Panc1 (cell line): ENCODE data around the gene DSG3. TPM values are rescaled to one million over a fixed set of nuclear protein-coding genes. Genes with fewer than 3 reads are reported as not detected.

ENCODE experiments used
- ATAC-seq: fragments of 200-7000 bp; cut with Tn5 transposase; 2 replicates; pipeline ENCODE4 v1.9.1; 2020; ENCODE audit warnings: mild to moderate bottlenecking, moderate library complexity
- BruUV-seq: library from RNA; stranded (reverse); fragments of 400-500 nt; replicated peaks from 2 replicates; lab custom pipeline; 2021; lab: Mats Ljungman, UMichigan
- CTCF ChIA-PET: fragments of 300-600 bp; sonication (Branson Sonifier 250); formaldehyde crosslinking; loops from one replicate; lab custom pipeline; 2022; ENCODE audit warnings: antibody characterized with exemption; lab: Charles Lee
- POLR2A ChIA-PET: fragments of 300-600 bp; sonication (Branson Sonifier 250); formaldehyde crosslinking; loops from one replicate; lab custom pipeline; 2022; ENCODE audit warnings: antibody characterized with exemption; lab: Charles Lee
- DNase-seq: peaks from one replicate; pipeline ENCODE4 v3.0.0-alpha.2; 2010; ENCODE audit warnings: low read depth, low spot score
- H3K27ac ChIP-seq: 2 replicates; pipeline ENCODE4 v1.5.1; 2011; ENCODE audit warnings: mild to moderate bottlenecking, low read length, inconsistent platforms
- H3K27me3 ChIP-seq: fragments of 200-500 bp; sonication (Bioruptor generic); 2 replicates; pipeline ENCODE4 v1.6.0; 2014; ENCODE audit warnings: low read length, inconsistent platforms; ENCODE audit not compliant: control insufficient read depth, insufficient read depth
- H3K36me3 ChIP-seq: fragments of 200-500 bp; sonication (Bioruptor generic); 2 replicates; pipeline ENCODE4 v1.5.1; 2014; ENCODE audit warnings: inconsistent platforms, mild to moderate bottlenecking, low read length, moderate library complexity; ENCODE audit not compliant: control insufficient read depth, insufficient read depth
- H3K4me1 ChIP-seq: 2 replicates; pipeline ENCODE4 v1.5.1; 2011; ENCODE audit warnings: inconsistent platforms, mild to moderate bottlenecking, low read length, moderate library complexity; ENCODE audit not compliant: control insufficient read depth, insufficient read depth
- H3K4me3 ChIP-seq, 2 experiments: 2 replicates each; pipeline ENCODE4 v1.5.1; 2011 to 2012; ENCODE audit warnings: low read depth in 2 of 2, low read length in 2 of 2, mild to moderate bottlenecking in 2 of 2, inconsistent platforms in 1 of 2, moderate library complexity in 1 of 2
- H3K9me3 ChIP-seq: fragments of 200-500 bp; sonication (Bioruptor generic); 2 replicates; pipeline ENCODE4 v1.5.1; 2014; ENCODE audit warnings: low read depth, mild to moderate bottlenecking, inconsistent platforms, low read length, moderate library complexity; ENCODE audit not compliant: control insufficient read depth, insufficient read depth
- POLR2AphosphoS5 ChIP-seq: IDR thresholded peaks from 2 replicates; pipeline ENCODE4 v1.6.1; 2012; ENCODE audit warnings: mild to moderate bottlenecking, low read depth, low read length, moderate library complexity
- SIN3A ChIP-seq: IDR thresholded peaks from 2 replicates; pipeline ENCODE4 v1.6.1; 2012; ENCODE audit warnings: low read depth, mild to moderate bottlenecking, low read length, moderate library complexity, borderline replicate concordance; ENCODE audit not compliant: insufficient read depth
- TCF7L2 ChIP-seq: IDR thresholded peaks from 2 replicates; pipeline ENCODE4 v1.6.1; 2011; ENCODE audit warnings: mild to moderate bottlenecking, low read depth, low read length, inconsistent platforms
- in situ Hi-C: cut with HindIII; loops from 2 replicates; pipeline ENCODE4 v1.10.0; 2016; ENCODE audit warnings: low sequenced_read_pairs, low pct_unique_long_range_greater_than_20kb
- intact Hi-C: fragments of 100-400 bp; cut with micrococcal nuclease; formaldehyde crosslinking; loops from one replicate; pipeline ENCODE4 v1.10.0; 2022; ENCODE audit not compliant: unreplicated experiment
- total RNA-seq: library from RNA; stranded (reverse); gene quantifications from one replicate; pipeline ENCODE4 v1.2.1, GENCODE V29; 2021; ENCODE audit not compliant: unreplicated experiment
- TF ChIP-seq, protein P1 (sequence below), 2 experiments: IDR thresholded peaks; 2 replicates each; pipeline ENCODE4 v1.6.1; 2011 to 2012; ENCODE audit warnings: low read depth in 2 of 2, control low read depth in 1 of 2, low read length in 1 of 2, mild to moderate bottlenecking in 1 of 2, moderate library complexity in 1 of 2; ENCODE audit not compliant: insufficient read depth in 1 of 2
- TF ChIP-seq, protein P2 (sequence below): fragments of 450-650 bp; IDR thresholded peaks from 2 replicates; pipeline ENCODE4 v1.5.1; 2017; ENCODE audit warnings: mild to moderate bottlenecking

DSG3 gene
- total RNA-seq, 1 experiment from 2014 or later, result 0.03 TPM

DNA sequence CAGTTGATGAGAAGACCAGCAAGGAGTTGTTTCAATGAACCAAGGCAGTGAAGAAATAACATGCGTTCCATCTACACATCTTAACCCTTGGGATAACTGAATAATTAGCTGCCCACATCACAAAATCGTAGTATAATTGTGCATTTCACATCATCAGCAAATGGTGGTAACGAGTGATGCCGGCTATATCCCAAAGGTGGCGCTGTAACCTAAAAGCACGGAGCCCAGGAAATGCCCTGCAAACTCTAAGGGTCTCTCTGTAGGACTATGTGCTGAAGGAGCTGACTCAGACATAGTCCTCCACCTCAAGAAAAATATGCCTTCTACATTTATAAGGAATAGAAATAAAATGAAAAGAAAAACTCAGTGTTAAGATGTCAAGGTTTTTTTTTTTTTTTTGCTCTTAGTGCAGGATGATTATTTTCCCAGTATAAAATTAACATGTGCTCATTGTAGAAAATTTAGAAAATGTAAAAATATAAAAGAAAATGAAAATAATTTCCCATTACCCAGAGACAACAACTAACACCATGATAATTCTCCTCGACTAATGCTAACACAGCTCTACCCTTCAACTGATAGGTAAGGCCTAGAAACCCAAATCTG lies 23.1 kb upstream of the DSG3 start:
- CTCF ChIA-PET, result interaction anchor here (0.7 to 1.8 kb wide), 2 partner anchors 78 to 85 kb away, joined by 5 to 11 read pairs; no protein-coding TSS in a partner anchor
- POLR2A ChIA-PET, result no interaction called here
- no peaks in the 10 kb centered on the region for H3K27me3 ChIP-seq
- H3K27ac ChIP-seq, result no peak overlapping the region
- no peaks in the 10 kb centered on the region for H3K4me1 ChIP-seq
- in situ Hi-C loops (no loop called here), intact Hi-C loops (loop anchor here (10.0 kb wide), 1 partner anchor 80 kb away; no protein-coding TSS in a partner anchor)
- peak; percentile 18 for DNase-seq
- BruUV-seq, result no TSS peak
- H3K4me3 ChIP-seq, result no peak overlapping the region
- TF ChIP-seq, protein P1, sequence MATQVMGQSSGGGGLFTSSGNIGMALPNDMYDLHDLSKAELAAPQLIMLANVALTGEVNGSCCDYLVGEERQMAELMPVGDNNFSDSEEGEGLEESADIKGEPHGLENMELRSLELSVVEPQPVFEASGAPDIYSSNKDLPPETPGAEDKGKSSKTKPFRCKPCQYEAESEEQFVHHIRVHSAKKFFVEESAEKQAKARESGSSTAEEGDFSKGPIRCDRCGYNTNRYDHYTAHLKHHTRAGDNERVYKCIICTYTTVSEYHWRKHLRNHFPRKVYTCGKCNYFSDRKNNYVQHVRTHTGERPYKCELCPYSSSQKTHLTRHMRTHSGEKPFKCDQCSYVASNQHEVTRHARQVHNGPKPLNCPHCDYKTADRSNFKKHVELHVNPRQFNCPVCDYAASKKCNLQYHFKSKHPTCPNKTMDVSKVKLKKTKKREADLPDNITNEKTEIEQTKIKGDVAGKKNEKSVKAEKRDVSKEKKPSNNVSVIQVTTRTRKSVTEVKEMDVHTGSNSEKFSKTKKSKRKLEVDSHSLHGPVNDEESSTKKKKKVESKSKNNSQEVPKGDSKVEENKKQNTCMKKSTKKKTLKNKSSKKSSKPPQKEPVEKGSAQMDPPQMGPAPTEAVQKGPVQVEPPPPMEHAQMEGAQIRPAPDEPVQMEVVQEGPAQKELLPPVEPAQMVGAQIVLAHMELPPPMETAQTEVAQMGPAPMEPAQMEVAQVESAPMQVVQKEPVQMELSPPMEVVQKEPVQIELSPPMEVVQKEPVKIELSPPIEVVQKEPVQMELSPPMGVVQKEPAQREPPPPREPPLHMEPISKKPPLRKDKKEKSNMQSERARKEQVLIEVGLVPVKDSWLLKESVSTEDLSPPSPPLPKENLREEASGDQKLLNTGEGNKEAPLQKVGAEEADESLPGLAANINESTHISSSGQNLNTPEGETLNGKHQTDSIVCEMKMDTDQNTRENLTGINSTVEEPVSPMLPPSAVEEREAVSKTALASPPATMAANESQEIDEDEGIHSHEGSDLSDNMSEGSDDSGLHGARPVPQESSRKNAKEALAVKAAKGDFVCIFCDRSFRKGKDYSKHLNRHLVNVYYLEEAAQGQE (IDR thresholded peaks at IDR 0.05; ENCODE audit: insufficient read depth in 1 of 2, low read depth in 2 of 2, low read length in 1 of 2), result no peak
- TF ChIP-seq, protein P2, sequence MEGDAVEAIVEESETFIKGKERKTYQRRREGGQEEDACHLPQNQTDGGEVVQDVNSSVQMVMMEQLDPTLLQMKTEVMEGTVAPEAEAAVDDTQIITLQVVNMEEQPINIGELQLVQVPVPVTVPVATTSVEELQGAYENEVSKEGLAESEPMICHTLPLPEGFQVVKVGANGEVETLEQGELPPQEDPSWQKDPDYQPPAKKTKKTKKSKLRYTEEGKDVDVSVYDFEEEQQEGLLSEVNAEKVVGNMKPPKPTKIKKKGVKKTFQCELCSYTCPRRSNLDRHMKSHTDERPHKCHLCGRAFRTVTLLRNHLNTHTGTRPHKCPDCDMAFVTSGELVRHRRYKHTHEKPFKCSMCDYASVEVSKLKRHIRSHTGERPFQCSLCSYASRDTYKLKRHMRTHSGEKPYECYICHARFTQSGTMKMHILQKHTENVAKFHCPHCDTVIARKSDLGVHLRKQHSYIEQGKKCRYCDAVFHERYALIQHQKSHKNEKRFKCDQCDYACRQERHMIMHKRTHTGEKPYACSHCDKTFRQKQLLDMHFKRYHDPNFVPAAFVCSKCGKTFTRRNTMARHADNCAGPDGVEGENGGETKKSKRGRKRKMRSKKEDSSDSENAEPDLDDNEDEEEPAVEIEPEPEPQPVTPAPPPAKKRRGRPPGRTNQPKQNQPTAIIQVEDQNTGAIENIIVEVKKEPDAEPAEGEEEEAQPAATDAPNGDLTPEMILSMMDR, result peak; percentile 77
- TF ChIP-seq POLR2AphosphoS5 (no peak), TCF7L2 (no peak), SIN3A (no peak)
- no peaks in the 10 kb centered on the region for H3K36me3 ChIP-seq
- H3K9me3 ChIP-seq, result no peaks in the 10 kb centered on the region
- ATAC-seq, result no peak

DNA sequence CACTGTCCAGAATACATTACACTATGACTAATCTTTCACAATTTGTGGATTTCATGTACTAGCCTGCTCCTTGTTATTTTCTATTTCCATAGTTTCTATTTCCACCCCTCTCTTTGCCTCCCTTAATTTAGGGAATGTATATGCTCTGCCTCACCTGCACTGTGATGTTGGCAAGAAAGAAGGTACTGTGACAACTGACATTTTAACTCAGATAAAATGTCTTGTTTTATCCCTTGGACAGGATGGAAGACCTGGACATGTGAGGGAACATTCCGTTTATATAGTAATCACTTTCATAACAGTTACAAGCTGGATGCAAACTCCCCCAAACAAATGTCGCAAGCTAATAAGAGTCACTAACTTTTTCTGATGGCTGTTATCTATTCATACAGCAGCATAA lies 21.5 kb upstream of the DSG3 start:
- DNase-seq, result no peak
- ChIA-PET POLR2A (no interaction called here), CTCF (no interaction called here)
- no TSS peak for BruUV-seq
- in situ Hi-C loops (no loop called here), intact Hi-C loops (loop anchor here (10.0 kb wide), 1 partner anchor 79 kb away; no protein-coding TSS in a partner anchor)
- TF ChIP-seq, protein P1 (IDR thresholded peaks at IDR 0.05; ENCODE audit: insufficient read depth in 1 of 2, low read depth in 2 of 2, low read length in 1 of 2), result no peak
- no peak for TF ChIP-seq SIN3A
- TF ChIP-seq POLR2AphosphoS5, result no peak
- no peak for TF ChIP-seq TCF7L2
- TF ChIP-seq, protein P2, result no peak
- no peaks in the 10 kb centered on the region for H3K36me3 ChIP-seq
- no peak overlapping the region for H3K4me3 ChIP-seq
- no peaks in the 10 kb centered on the region for H3K9me3 ChIP-seq
- H3K27me3 ChIP-seq, result no peaks in the 10 kb centered on the region
- H3K4me1 ChIP-seq, result no peaks in the 10 kb centered on the region
- no peak for ATAC-seq
- no peak overlapping the region for H3K27ac ChIP-seq
